Right cardiac atrium (tissue), 5 donors: ENCODE data around the gene MXRA8. TPM values are rescaled to one million over a fixed set of nuclear protein-coding genes. Genes with fewer than 3 reads are reported as not detected.

Experiments
- ATAC-seq, 2 donors: fragments of 200-7000 bp; cut with Tn5 transposase; one replicate each; pipeline versions ENCODE4 v1.8.0 to v1.9.1; 2020; ENCODE audit warnings: moderate library complexity in 2 of 2, mild to moderate bottlenecking in 1 of 2
- DNase-seq, 3 donors: peaks; one replicate each; pipeline ENCODE4 v3.0.0-alpha.2; 2020
- H3K27ac ChIP-seq: one replicate; pipeline ENCODE4 v1.5.1; 2013; ENCODE audit warnings: mild to moderate bottlenecking, low read length, control low read depth, moderate library complexity
- H3K27me3 ChIP-seq: one replicate; pipeline ENCODE4 v1.6.1; 2013; ENCODE audit not compliant: control insufficient read depth, insufficient read depth
- H3K4me1 ChIP-seq: one replicate; pipeline ENCODE4 v1.6.1; 2013; ENCODE audit warnings: low read length; ENCODE audit not compliant: control insufficient read depth, insufficient read depth
- H3K4me3 ChIP-seq: one replicate; pipeline ENCODE4 v1.5.1; 2013; ENCODE audit warnings: low read length, control low read depth
- H3K9me3 ChIP-seq: one replicate; pipeline ENCODE4 v1.6.1; 2013; ENCODE audit warnings: low read length; ENCODE audit not compliant: control insufficient read depth
- WGBS: extraction: QIAGEN DNeasy Blood & Tissue Kit; methylation state at CpG from one replicate; pipeline ENCODE4 v1.1.7; 2013; 5-methylcytosine and 5-hydroxymethylcytosine counted together
- intact Hi-C, 4 donors: fragments of 100-400 bp; cut with DNase I; formaldehyde crosslinking; loops; one replicate each; pipeline versions ENCODE4 v1.11.0 to v1.14.0; 2022 to 2023
- microRNA-seq, 2 donors: library from miRNA; unstranded; fragments of <30 nt; microRNA quantifications; one replicate each; pipeline ENCODE4 v1.2.0, GENCODE V29; 2020 to 2021
- polyA plus RNA-seq: library from polyadenylated mRNA; stranded (reverse); fragments of 200-250 nt; gene quantifications from one replicate; pipeline ENCODE4 v1.2.3, GENCODE V29; 2013
- total RNA-seq, 4 donors: library from RNA; stranded (reverse); fragmentation: NEBNext Ultra II Directional; extraction: Animal tissue kit (Norgen Biotek cat#: 25700); gene quantifications; one replicate each; pipeline ENCODE4 v1.2.1, GENCODE V29; 2021
- donor health status: healthy with polysubstance abuse.
- donor health status: DM: no; HTN: yes; CAD: no.
- donor health status: DM: no; HTN: no; CAD: no.
- donor health status: DM: no; HTN: yes; CAD: no; lungs with severe emphysema.
- donor health status: DM: yes; HTN: yes; CAD: no.

Gene MXRA8
- total and polyA plus RNA-seq, 5 donors, result 21.9 to 39.5 (median 37.4) TPM

GRCh38 chr1:1307261-1307922 lies 51.0 kb downstream of the MXRA8 start:
- peak; percentile 0 to 3 for ATAC-seq
- H3K4me3 ChIP-seq, result peak overlapping the region; percentile 65
- peak; percentile 74 to 88 (median 85) for DNase-seq
- WGBS, result under 1% methylated on average over 83 of the region's 83 CpGs
- H3K4me1 ChIP-seq, result peaks cover 5% of the 10 kb centered on the region
- no peaks in the 10 kb centered on the region for H3K27me3 ChIP-seq
- intact Hi-C loops, result no loop called here
- peak overlapping the region; percentile 74 for H3K27ac ChIP-seq
- H3K9me3 ChIP-seq, result no peaks in the 10 kb centered on the region

DNA sequence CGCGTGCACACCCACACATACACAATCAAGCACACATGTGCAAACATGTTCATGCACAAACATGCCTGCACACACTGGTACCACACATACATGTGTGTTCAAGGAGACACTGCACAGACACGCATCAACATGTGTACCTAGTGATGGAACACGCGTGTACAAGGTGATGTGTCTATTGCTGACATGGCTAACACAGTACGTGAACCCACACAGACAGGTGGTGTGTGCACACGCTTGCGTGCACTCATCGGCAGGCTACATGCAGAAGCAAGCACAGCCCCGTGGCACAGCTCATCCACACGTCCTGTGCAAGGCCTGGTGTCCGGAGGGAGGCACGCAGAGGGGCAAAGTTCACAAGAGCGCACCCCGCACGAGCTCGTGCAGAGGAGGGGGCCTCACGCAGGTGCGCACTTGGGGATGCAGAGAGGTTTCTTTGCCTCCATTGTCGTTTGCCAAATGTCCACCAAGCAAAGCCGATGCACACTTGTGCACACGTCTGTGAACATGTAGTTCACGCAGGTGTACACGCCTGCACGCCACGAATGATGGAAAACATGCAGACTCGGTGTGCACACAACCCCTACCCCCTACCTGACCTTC lies 51.6 kb downstream of the MXRA8 start:
- intact Hi-C loops, result no loop called here

DNA sequence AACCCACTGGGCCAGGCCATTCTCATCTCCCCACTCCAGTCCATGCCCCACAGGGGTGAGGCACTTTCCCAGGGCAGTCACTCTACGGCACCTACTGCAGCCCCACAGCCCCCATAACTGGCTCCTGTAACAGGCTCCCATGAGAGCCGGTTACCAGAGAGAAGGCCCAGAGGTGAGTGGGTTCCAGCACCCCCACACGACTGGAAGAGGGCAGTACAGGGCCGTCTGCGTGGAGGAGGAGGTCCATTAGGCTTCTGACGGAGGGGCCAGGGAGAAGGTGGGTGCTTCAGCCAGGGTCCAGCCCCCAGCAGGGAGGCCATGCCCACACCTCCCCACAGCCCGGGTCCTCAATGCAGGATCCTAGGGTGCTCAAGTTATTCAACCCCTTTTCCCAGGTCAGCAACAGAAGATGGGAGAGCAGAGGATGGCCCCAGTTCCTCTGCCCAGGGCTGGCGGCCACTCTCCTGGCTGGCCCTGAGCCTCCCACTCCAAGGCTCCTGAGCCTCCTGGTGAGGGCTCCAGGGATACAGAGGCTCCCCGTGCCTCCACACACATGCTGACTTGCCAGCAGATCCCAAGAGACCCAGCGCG lies 52.2 kb downstream of the MXRA8 start:
- intact Hi-C loops, result no loop called here
- H3K27ac ChIP-seq, result no peak overlapping the region

More for the DNA sequence above, 51.6 kb downstream of the MXRA8 start:
- H3K4me3 ChIP-seq, result peak overlapping the region; percentile 65
- no peaks in the 10 kb centered on the region for H3K9me3 ChIP-seq
- 32% methylated on average over 27 of the region's 27 CpGs for WGBS
- no peaks in the 10 kb centered on the region for H3K27me3 ChIP-seq
- DNase-seq, result no peak
- H3K27ac ChIP-seq, result no peak overlapping the region
- peaks cover 5% of the 10 kb centered on the region for H3K4me1 ChIP-seq
- ATAC-seq, result no peak

DNA sequence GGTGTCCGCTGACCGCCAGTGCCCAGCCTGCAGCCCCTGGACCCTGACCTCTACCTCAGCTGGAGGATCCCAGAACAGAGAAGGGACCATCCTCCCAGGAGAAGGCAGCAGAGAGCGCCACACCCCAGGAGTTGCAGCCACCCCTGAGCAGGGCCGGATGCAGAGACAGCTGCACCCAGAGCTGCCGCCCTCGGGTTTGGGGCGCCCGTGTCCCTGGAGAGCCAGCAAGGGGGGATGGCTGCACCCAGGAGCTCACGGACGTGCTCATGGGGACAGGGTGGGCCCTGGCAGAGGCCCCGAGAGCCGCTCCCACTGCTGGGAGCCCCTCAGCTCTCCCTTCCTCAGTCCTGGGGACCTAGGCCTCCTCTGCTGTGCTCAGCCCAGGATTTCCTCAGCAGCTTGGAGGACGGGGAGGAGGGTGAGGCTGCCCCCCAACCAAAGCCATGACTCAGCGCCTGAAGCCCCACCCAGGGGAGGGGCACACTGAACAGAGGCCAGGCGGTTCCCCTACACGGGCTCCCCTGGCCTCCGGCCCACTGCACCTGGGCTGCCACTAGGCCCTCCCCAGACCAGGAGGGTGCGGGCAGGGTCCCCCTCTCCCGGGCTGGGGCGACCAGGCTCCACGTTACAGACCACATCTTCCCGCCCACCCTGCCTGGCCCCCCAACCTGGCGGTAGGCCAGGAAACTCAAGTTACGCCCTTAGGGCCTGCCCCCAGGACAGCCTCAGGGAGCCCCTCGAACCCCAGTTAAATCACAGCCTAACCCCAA lies 52.9 kb downstream of the MXRA8 start:
- WGBS, result 24% methylated on average over 25 of the region's 25 CpGs

More for the DNA sequence above, 52.2 kb downstream of the MXRA8 start:
- H3K4me1 ChIP-seq, result peaks cover 5% of the 10 kb centered on the region
- H3K4me3 ChIP-seq, result no peak overlapping the region
- no peak for DNase-seq
- WGBS, result 24% methylated on average over 11 of the region's 11 CpGs
- no peak for ATAC-seq
- no peaks in the 10 kb centered on the region for H3K27me3 ChIP-seq
- no peaks in the 10 kb centered on the region for H3K9me3 ChIP-seq

DNA sequence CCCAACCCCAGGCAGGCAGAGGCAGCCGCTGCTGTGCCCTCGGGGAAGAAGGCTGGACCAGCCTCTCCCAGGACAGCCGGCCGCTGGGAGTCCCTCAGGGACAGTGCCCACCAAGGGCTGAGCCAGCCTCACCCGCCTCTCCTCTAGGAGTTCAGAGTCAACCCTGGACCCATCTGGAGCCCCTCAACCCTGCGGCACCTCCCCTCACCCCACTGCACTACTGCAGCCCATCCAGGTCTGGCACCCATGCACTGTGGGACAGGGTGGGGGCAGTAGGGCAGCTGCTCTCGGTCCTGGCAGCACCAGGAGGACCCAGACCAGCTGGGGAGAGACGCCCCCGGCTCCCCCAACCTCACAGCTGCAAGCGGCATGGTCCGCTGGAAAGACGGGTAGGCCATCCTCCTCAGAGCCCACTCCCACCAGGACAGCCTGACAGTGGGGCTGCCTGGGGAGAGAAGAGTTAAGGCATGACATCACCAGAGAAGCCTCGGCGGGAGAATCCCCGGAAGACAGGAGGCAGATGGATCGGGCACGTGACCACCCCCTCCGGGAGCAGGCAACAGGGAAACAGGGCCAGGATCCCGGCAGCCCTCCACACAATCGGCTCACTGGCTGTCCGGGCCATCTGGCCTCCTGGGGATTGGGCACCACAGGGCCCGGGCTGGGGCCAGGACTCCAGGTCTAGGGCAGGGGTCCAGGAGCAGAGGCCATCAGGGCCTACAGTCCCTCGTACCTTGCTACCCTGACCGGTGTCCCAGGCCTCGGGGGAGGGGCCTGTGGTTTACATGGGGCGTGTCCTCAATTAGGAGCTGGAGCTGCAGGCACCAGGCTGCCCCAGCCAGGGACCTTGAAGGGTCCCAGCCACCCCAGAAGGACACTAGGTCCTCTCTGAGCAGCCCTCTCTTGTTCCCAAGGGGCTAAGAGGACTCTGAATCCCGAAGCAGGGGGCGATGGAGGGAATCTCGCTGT lies 53.7 kb downstream of the MXRA8 start:
- DNase-seq, result peak; percentile 79 to 92 (median 92)
- Histone ChIP-seq H3K4me3 (peak overlapping the region; percentile 2), H3K27ac (peak overlapping the region; percentile 9), H3K27me3 (no peaks in the 10 kb centered on the region), H3K9me3 (no peaks in the 10 kb centered on the region), H3K4me1 (peaks cover 5% of the 10 kb centered on the region)
- WGBS, result 25% methylated on average over 29 of the region's 29 CpGs
- peak; percentile 2 to 9 for ATAC-seq
- intact Hi-C loops, result no loop called here

More for the DNA sequence above, 52.9 kb downstream of the MXRA8 start:
- peak; percentile 21 to 57 for ATAC-seq
- Histone ChIP-seq H3K27me3 (no peaks in the 10 kb centered on the region), H3K9me3 (no peaks in the 10 kb centered on the region), H3K27ac (no peak overlapping the region), H3K4me3 (peak overlapping the region; percentile 0), H3K4me1 (peaks cover 5% of the 10 kb centered on the region)
- DNase-seq, result peak; percentile 83 to 90 (median 90)
- intact Hi-C loops, result no loop called here

DNA sequence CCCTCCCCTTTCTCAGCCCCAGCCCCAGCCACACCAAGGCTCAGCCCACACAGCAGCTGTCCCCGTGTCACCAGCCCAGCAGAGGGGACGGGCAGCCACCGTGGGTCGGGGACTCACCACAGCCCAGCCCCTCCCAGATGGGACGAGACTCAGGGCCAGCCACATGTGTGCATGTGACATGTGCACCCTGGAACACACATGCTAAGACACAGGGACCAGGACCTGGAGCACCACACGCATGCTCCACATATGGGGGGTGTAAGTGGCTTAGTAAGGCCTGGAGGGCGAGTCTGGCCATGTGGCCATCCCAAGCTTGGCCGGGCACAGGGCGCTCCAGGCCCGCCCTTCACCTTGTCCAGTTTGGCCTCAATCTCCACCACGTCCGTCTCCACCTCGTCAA lies 54.6 kb downstream of the MXRA8 start:
- H3K9me3 ChIP-seq, result no peaks in the 10 kb centered on the region
- ATAC-seq, result no peak
- intact Hi-C loops, result no loop called here
- WGBS, result 74% methylated on average over 13 of the region's 13 CpGs
- DNase-seq, result no peak
- H3K4me3 ChIP-seq, result no peak overlapping the region
- H3K4me1 ChIP-seq, result peaks cover 5% of the 10 kb centered on the region
- H3K27ac ChIP-seq, result no peak overlapping the region
- H3K27me3 ChIP-seq, result no peaks in the 10 kb centered on the region

DNA sequence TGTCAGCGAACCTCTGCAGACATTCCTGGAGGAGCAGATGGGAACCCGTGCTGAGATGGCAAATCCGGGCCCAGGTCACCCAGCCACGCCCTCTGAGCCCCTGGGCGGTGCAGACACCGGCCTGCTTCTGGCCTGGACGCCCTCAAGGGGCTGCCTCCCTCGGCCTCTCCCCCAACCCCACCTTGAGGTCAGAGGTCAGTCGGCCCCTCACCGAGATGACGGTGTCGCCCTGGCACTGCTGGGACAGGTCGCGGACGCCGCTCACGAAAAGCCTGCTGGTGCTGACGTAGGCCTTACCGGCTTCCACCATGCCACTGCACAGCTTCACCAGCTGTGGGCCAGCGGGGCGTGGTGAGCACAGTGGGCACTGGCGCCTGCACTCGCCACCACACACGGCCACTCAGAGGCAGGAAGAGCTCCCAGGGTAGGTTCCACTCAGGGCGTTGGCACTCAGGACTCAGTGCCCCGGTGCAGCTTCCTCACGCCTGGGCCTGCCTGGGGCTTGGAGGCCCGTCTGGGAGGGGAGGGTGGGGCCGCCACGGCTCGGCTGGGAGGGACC lies 55.3 kb downstream of the MXRA8 start:
- intact Hi-C loops, result no loop called here
- peaks cover 5% of the 10 kb centered on the region for H3K4me1 ChIP-seq

More for the DNA sequence above, 55.3 kb downstream of the MXRA8 start:
- H3K27ac ChIP-seq, result no peak overlapping the region
- WGBS, result 78% methylated on average over 31 of the region's 31 CpGs
- DNase-seq (no peak), ATAC-seq (no peak)
- H3K27me3 ChIP-seq, result no peaks in the 10 kb centered on the region
- no peaks in the 10 kb centered on the region for H3K9me3 ChIP-seq
- no peak overlapping the region for H3K4me3 ChIP-seq

Small RNA genes lying within 50 kb of the gene (microRNA-seq; reads per million reads assigned to microRNA genes)
- gene MIR6727 (0 reads per million in 2 donors), gene MIR6808 (0 reads per million in 2 donors)

Other genes with a start within 250 kb of the MXRA8 start
- 1 to 10 TPM; 4.9 to 5.6 (median 5.4) TPM for gene C1orf159, start 242.5 kb downstream of the MXRA8 start, total RNA-seq
- 6.8 TPM for gene C1orf159, start 242.5 kb downstream of the MXRA8 start, polyA plus RNA-seq
- gene TTLL10, start 184.7 kb downstream of the MXRA8 start, total RNA-seq, result not detected
- gene TTLL10, start 184.7 kb downstream of the MXRA8 start, polyA plus RNA-seq, result 0.09 TPM
- gene TNFRSF18, start 152.0 kb downstream of the MXRA8 start, total RNA-seq, result under 1 TPM in 1 of 4 donors, not detected in 3; 0.38 TPM
- 0.14 TPM for gene TNFRSF18, start 152.0 kb downstream of the MXRA8 start, polyA plus RNA-seq
- gene TNFRSF4, start 144.4 kb downstream of the MXRA8 start, total RNA-seq, result 1 to 10 TPM; 1.0 to 2.0 (median 1.2) TPM
- 2.3 TPM for gene TNFRSF4, start 144.4 kb downstream of the MXRA8 start, polyA plus RNA-seq
- gene SDF4, start 126.6 kb downstream of the MXRA8 start, total RNA-seq, result 100 to 1,000 TPM; 156 to 215 (median 168) TPM
- 165 TPM for gene SDF4, start 126.6 kb downstream of the MXRA8 start, polyA plus RNA-seq
- gene B3GALT6, start 126.3 kb downstream of the MXRA8 start, total RNA-seq, result 10 to 100 TPM; 10.2 to 13.3 (median 12.0) TPM
- 9.1 TPM for gene B3GALT6, start 126.3 kb downstream of the MXRA8 start, polyA plus RNA-seq
- gene C1QTNF12, start 111.8 kb downstream of the MXRA8 start, total RNA-seq, result 1 to 10 TPM in 2 of 4 donors, under 1 TPM in 1, not detected in 1; 0.94 to 2.4 (median 1.1) TPM
- gene C1QTNF12, start 111.8 kb downstream of the MXRA8 start, polyA plus RNA-seq, result 0.36 TPM
- 10 to 100 TPM; 34.9 to 41.2 (median 37.1) TPM for gene UBE2J2, start 84.7 kb downstream of the MXRA8 start, total RNA-seq
- gene UBE2J2, start 84.7 kb downstream of the MXRA8 start, polyA plus RNA-seq, result 38.4 TPM
- 1 to 10 TPM; 2.7 to 6.2 (median 4.8) TPM for gene SCNN1D, start 78.1 kb downstream of the MXRA8 start, total RNA-seq
- 3.4 TPM for gene SCNN1D, start 78.1 kb downstream of the MXRA8 start, polyA plus RNA-seq
- 10 to 100 TPM; 33.1 to 61.8 (median 42.8) TPM for gene ACAP3, start 50.6 kb downstream of the MXRA8 start, total RNA-seq
- gene ACAP3, start 50.6 kb downstream of the MXRA8 start, polyA plus RNA-seq, result 37.4 TPM
- 10 to 100 TPM; 11.3 to 14.1 (median 12.5) TPM for gene PUSL1, start 50.0 kb downstream of the MXRA8 start, total RNA-seq
- gene PUSL1, start 50.0 kb downstream of the MXRA8 start, polyA plus RNA-seq, result 13.1 TPM
- gene INTS11, start 33.9 kb downstream of the MXRA8 start, total RNA-seq, result 10 to 100 TPM; 53.1 to 61.7 (median 58.7) TPM
- gene INTS11, start 33.9 kb downstream of the MXRA8 start, polyA plus RNA-seq, result 70.3 TPM
- 10 to 100 TPM; 24.0 to 29.0 (median 27.0) TPM for gene CPTP, start 33.8 kb downstream of the MXRA8 start, total RNA-seq
- gene CPTP, start 33.8 kb downstream of the MXRA8 start, polyA plus RNA-seq, result 53.9 TPM
- gene TAS1R3, start 27.3 kb downstream of the MXRA8 start, total RNA-seq, result under 1 TPM; 0.33 to 0.51 (median 0.38) TPM
- gene TAS1R3, start 27.3 kb downstream of the MXRA8 start, polyA plus RNA-seq, result 0.66 TPM
- gene DVL1, start 9.1 kb downstream of the MXRA8 start, total RNA-seq, result 10 to 100 TPM; 64.4 to 87.4 (median 66.3) TPM
- gene DVL1, start 9.1 kb downstream of the MXRA8 start, polyA plus RNA-seq, result 70.0 TPM
- 100 to 1,000 TPM; 175 to 210 (median 188) TPM for gene AURKAIP1, start 16.7 kb upstream of the MXRA8 start, total RNA-seq
- 331 TPM for gene AURKAIP1, start 16.7 kb upstream of the MXRA8 start, polyA plus RNA-seq
- gene CCNL2, start 40.8 kb upstream of the MXRA8 start, total RNA-seq, result 10 to 100 TPM; 61.2 to 83.1 (median 67.2) TPM
- 81.7 TPM for gene CCNL2, start 40.8 kb upstream of the MXRA8 start, polyA plus RNA-seq
- 100 to 1,000 TPM; 121 to 144 (median 132) TPM for gene MRPL20, start 48.7 kb upstream of the MXRA8 start, total RNA-seq
- gene MRPL20, start 48.7 kb upstream of the MXRA8 start, polyA plus RNA-seq, result 190 TPM
- gene ANKRD65, start 62.7 kb upstream of the MXRA8 start, total RNA-seq, result 1 to 10 TPM; 1.6 to 3.6 (median 2.9) TPM
- gene ANKRD65, start 62.7 kb upstream of the MXRA8 start, polyA plus RNA-seq, result 4.5 TPM
- gene VWA1, start 77.1 kb upstream of the MXRA8 start, total RNA-seq, result 10 to 100 TPM; 25.0 to 38.6 (median 25.6) TPM
- 17.3 TPM for gene VWA1, start 77.1 kb upstream of the MXRA8 start, polyA plus RNA-seq
- gene ATAD3C, start 91.1 kb upstream of the MXRA8 start, total RNA-seq, result 1 to 10 TPM; 1.3 to 3.4 (median 2.2) TPM
- 0.52 TPM for gene ATAD3C, start 91.1 kb upstream of the MXRA8 start, polyA plus RNA-seq
- 10 to 100 TPM in 1 of 4 donors, 1 to 10 TPM in 3; 5.6 to 11.4 (median 8.8) TPM for gene ATAD3B, start 113.2 kb upstream of the MXRA8 start, total RNA-seq
- gene ATAD3B, start 113.2 kb upstream of the MXRA8 start, polyA plus RNA-seq, result 8.3 TPM
- 10 to 100 TPM; 13.6 to 20.1 (median 15.7) TPM for gene ATAD3A, start 153.6 kb upstream of the MXRA8 start, total RNA-seq
- gene ATAD3A, start 153.6 kb upstream of the MXRA8 start, polyA plus RNA-seq, result 16.7 TPM
- 1 to 10 TPM; 7.3 to 9.3 (median 7.9) TPM for gene TMEM240, start 182.1 kb upstream of the MXRA8 start, total RNA-seq
- 10.4 TPM for gene TMEM240, start 182.1 kb upstream of the MXRA8 start, polyA plus RNA-seq
- gene SSU72, start 216.3 kb upstream of the MXRA8 start, total RNA-seq, result 100 to 1,000 TPM; 112 to 115 (median 113) TPM
- gene SSU72, start 216.3 kb upstream of the MXRA8 start, polyA plus RNA-seq, result 130 TPM
- under 1 TPM; 0.47 to 0.97 (median 0.80) TPM for gene FNDC10, start 241.6 kb upstream of the MXRA8 start, total RNA-seq
- 0.68 TPM for gene FNDC10, start 241.6 kb upstream of the MXRA8 start, polyA plus RNA-seq